Measurements from ENCODE around the gene PDZD2. TPM values are rescaled to one million over a fixed set of nuclear protein-coding genes. Genes with fewer than 3 reads are reported as not detected.

Gene PDZD2
- total RNA-seq, 1 donor from 2014 or later = 81.5 TPM

Small RNAs within 50 kb of the gene (microRNA-seq; reads per million reads assigned to microRNA genes)
- gene MIR4279 = not detected

Other genes starting within 250 kb of the PDZD2 start
- gene DROSHA, start 107.0 kb upstream of the PDZD2 start, total RNA-seq = 35.4 TPM
- 16.3 TPM for gene C5orf22, start 106.8 kb upstream of the PDZD2 start, total RNA-seq

Data from Right ventricle myocardium superior (tissue), 1 donor.